ENCODE data around the gene G6PC2.

DNA sequence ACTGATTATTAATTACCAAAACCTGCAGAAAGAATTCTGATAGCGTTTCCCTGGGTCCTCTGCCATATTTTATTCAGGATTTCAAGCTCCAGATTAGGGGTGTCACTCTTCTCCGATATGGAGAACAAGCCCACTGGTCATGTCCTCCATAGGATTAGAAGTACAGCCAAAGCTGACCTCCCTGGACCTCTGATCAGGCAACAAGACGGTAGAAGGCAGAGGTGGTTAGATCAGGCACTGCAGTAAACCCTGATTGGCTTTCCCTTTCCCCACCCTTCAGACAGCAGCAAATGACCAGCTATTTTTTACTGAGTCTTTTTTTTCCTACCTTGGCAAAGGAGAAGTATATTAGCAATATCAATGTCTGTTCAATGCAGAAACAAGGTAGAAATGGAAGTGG is 48.6 kb upstream of the G6PC2 start:
- TF ChIP-seq, protein P1, sequence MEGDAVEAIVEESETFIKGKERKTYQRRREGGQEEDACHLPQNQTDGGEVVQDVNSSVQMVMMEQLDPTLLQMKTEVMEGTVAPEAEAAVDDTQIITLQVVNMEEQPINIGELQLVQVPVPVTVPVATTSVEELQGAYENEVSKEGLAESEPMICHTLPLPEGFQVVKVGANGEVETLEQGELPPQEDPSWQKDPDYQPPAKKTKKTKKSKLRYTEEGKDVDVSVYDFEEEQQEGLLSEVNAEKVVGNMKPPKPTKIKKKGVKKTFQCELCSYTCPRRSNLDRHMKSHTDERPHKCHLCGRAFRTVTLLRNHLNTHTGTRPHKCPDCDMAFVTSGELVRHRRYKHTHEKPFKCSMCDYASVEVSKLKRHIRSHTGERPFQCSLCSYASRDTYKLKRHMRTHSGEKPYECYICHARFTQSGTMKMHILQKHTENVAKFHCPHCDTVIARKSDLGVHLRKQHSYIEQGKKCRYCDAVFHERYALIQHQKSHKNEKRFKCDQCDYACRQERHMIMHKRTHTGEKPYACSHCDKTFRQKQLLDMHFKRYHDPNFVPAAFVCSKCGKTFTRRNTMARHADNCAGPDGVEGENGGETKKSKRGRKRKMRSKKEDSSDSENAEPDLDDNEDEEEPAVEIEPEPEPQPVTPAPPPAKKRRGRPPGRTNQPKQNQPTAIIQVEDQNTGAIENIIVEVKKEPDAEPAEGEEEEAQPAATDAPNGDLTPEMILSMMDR (IDR thresholded peaks at IDR 0.05): no peak
- TF ChIP-seq POLR2A (IDR thresholded peaks at IDR 0.05): no peak

Data from ovary (tissue), 3 donors.